Activated CD4-positive, CD25-positive, alpha-beta regulatory T cell treated with anti-CD3 and anti-CD28 coated beads, Interleukin-2, amount 50 U/mL, for 16 hours (primary cell): ENCODE measurements around the gene TXNDC9.
"Not testable (repeated sequence)": the region's sequence is repeated elsewhere in the genome, so short reads cannot be mapped to it uniquely, and the experiment has no call there.

Source experiments
- DNase-seq: peaks from one replicate; pipeline ENCODE4 v3.0.0-alpha.2; 2020; ENCODE audit warnings: low read depth, low spot score

TXNDC9 gene

GRCh38 chr2:99335911-99336803 is at the start of gene TXNDC9:
Gene TXNDC9, minus strand, starts transcription at chr2:99336333. Its CDS starts 3,123 bp downstream, at chr2:99333210.
- DNase-seq, result peak; percentile 95

- no peak for DNase-seq
Observed at GRCh38 chr2:99382143-99382542, 46.0 kb upstream of the TXNDC9 start.

- no peak for DNase-seq
Observed at GRCh38 chr2:99380376-99381010, 44.4 kb upstream of the TXNDC9 start.

GRCh38 chr2:99377879-99378278 is 41.7 kb upstream of the TXNDC9 start:
- no peak for DNase-seq

GRCh38 chr2:99376254-99376864 is 40.2 kb upstream of the TXNDC9 start:
- DNase-seq, result no peak

- no peak for DNase-seq
Observed at GRCh38 chr2:99374747-99375146, 38.6 kb upstream of the TXNDC9 start.

GRCh38 chr2:99373144-99373543 is 37.0 kb upstream of the TXNDC9 start:
- DNase-seq, result no peak

GRCh38 chr2:99368854-99369253 is 32.7 kb upstream of the TXNDC9 start:
- DNase-seq, result not testable (repeated sequence)

- no peak for DNase-seq
Observed at GRCh38 chr2:99365661-99366060, 29.5 kb upstream of the TXNDC9 start.

GRCh38 chr2:99356853-99357252 is 20.7 kb upstream of the TXNDC9 start:
- no peak for DNase-seq

GRCh38 chr2:99354825-99355224 is 18.7 kb upstream of the TXNDC9 start:
- DNase-seq, result not testable (repeated sequence)

- DNase-seq, result no peak
Observed at GRCh38 chr2:99354070-99354469, 17.9 kb upstream of the TXNDC9 start.

- DNase-seq, result no peak
Observed at GRCh38 chr2:99350194-99350593, 14.1 kb upstream of the TXNDC9 start.

- DNase-seq, result no peak
Observed at GRCh38 chr2:99348173-99348572, 12.0 kb upstream of the TXNDC9 start.

- no peak for DNase-seq
Observed at GRCh38 chr2:99346218-99346617, 10.1 kb upstream of the TXNDC9 start.

GRCh38 chr2:99345446-99345845 is 9.3 kb upstream of the TXNDC9 start:
- DNase-seq, result not testable (repeated sequence)

GRCh38 chr2:99342536-99342935 is 6.4 kb upstream of the TXNDC9 start:
- DNase-seq, result no peak

- DNase-seq, result no peak
Observed at GRCh38 chr2:99340669-99341236, 4.6 kb upstream of the TXNDC9 start.

- DNase-seq, result no peak
Observed at GRCh38 chr2:99338029-99338585, 2.0 kb upstream of the TXNDC9 start.

GRCh38 chr2:99337113-99338028 is 1.2 kb upstream of the TXNDC9 start, which contains the start of gene EIF5B:
Gene EIF5B, plus strand, starts transcription at chr2:99337389. Its CDS starts 166 bp downstream, at chr2:99337555.
- DNase-seq, result peak; percentile 85

- DNase-seq, result no peak
Observed at GRCh38 chr2:99336804-99337112, 625 bp upstream of the TXNDC9 start.
